ENCODE results near the gene CLEC2D. TPM values are rescaled to one million over a fixed set of nuclear protein-coding genes. Genes with fewer than 3 reads are reported as not detected.

Gene CLEC2D
- 0.49 and 1.2 TPM in 2 replicates for total RNA-seq (2014; rRNA removed; shearing (Covaris generic))

GRCh38 chr12:9669534-9669933, at the start of gene CLEC2D:
CLEC2D (plus strand) TSS chr12:9669713; CDS start chr12:9669735, 22 bp downstream.

GRCh38 chr12:9732921-9733461, 63.5 kb downstream of the CLEC2D start, which contains the start of gene CLECL1:
CLECL1 (minus strand) TSS chr12:9733097.

Small RNA genes lying within 50 kb of the gene (small RNA-seq; reads per million reads assigned to genes)
- gene AC010186.4 (not detected), gene RNU6-700P (not detected)

Other genes with a start within 250 kb of the CLEC2D start
- not detected in 2 replicates for gene KLRB1, start 61.8 kb upstream of the CLEC2D start, total RNA-seq (2014; rRNA removed; shearing (Covaris generic))
- gene CLECL1, start 63.4 kb downstream of the CLEC2D start, total RNA-seq (2014; rRNA removed; shearing (Covaris generic)): not detected in 2 replicates
- not detected in 2 replicates for gene CD69, start 91.2 kb downstream of the CLEC2D start, total RNA-seq (2014; rRNA removed; shearing (Covaris generic))
- not detected in 2 replicates for gene KLRF1, start 157.8 kb downstream of the CLEC2D start, total RNA-seq (2014; rRNA removed; shearing (Covaris generic))
- gene CLEC2B, start 199.6 kb downstream of the CLEC2D start, total RNA-seq (2014; rRNA removed; shearing (Covaris generic)): 15.3 and 18.1 TPM in 2 replicates
- not detected in 2 replicates for gene KLRF2, start 211.8 kb downstream of the CLEC2D start, total RNA-seq (2014; rRNA removed; shearing (Covaris generic))

All from A375 (cell line).